Measurements from ENCODE around the gene VAV2. TPM values are rescaled to one million over a fixed set of nuclear protein-coding genes. Genes with fewer than 3 reads are reported as not detected.

The VAV2 gene
- polyA plus RNA-seq, 1 donor, result 48.4 TPM

GRCh38 chr9:133841167-133841812 lies 150.8 kb downstream of the VAV2 start:
- DNase-seq, result peak in 1 of 2 donors; percentile 17
- H3K36me3 ChIP-seq (ENCODE audit: control insufficient read depth, insufficient read depth, low read length), result peaks cover 5% of the 10 kb centered on the region
- H3K27me3 ChIP-seq (ENCODE audit: control insufficient read depth, insufficient read depth, low read length), result no peaks in the 10 kb centered on the region
- no peak overlapping the region for H3K27ac ChIP-seq (ENCODE audit: low read length)
- H3K4me3 ChIP-seq (ENCODE audit: low read length), result no peak overlapping the region
- no CpG with 5 or more reads among the region's 10 CpGs for WGBS (ENCODE audit: insufficient coverage, low lambda C conversion rate)
- no peaks in the 10 kb centered on the region for H3K9me3 ChIP-seq (ENCODE audit: control insufficient read depth, low read depth, low read length)
- peaks cover 48% of the 10 kb centered on the region for H3K4me1 ChIP-seq (ENCODE audit: control insufficient read depth, insufficient read depth, low read length)

- Histone ChIP-seq H3K27me3 (ENCODE audit: control insufficient read depth, insufficient read depth, low read length) (no peaks in the 10 kb centered on the region), H3K27ac (ENCODE audit: low read length) (peak overlapping the region; percentile 52), H3K9me3 (ENCODE audit: control insufficient read depth, low read depth, low read length) (no peaks in the 10 kb centered on the region), H3K36me3 (ENCODE audit: control insufficient read depth, insufficient read depth, low read length) (peaks cover 5% of the 10 kb centered on the region), H3K4me3 (ENCODE audit: low read length) (no peak overlapping the region), H3K4me1 (ENCODE audit: control insufficient read depth, insufficient read depth, low read length) (peaks cover 48% of the 10 kb centered on the region)
- no CpG with 5 or more reads among the region's 15 CpGs for WGBS (ENCODE audit: insufficient coverage, low lambda C conversion rate)
- DNase-seq, result peak; percentile 68 to 78
These were observed 152.2 kb downstream of the VAV2 start for GRCh38 chr9:133839822-133840329.

- Histone ChIP-seq H3K27ac (ENCODE audit: low read length) (no peak overlapping the region), H3K4me3 (ENCODE audit: low read length) (no peak overlapping the region), H3K4me1 (ENCODE audit: control insufficient read depth, insufficient read depth, low read length) (peaks cover 48% of the 10 kb centered on the region), H3K36me3 (ENCODE audit: control insufficient read depth, insufficient read depth, low read length) (peaks cover 2% of the 10 kb centered on the region), H3K27me3 (ENCODE audit: control insufficient read depth, insufficient read depth, low read length) (no peaks in the 10 kb centered on the region), H3K9me3 (ENCODE audit: control insufficient read depth, low read depth, low read length) (no peaks in the 10 kb centered on the region)
- WGBS (ENCODE audit: insufficient coverage, low lambda C conversion rate), result 100% methylated on average over 1 of the region's 5 CpGs
- DNase-seq, result no peak
These were observed 153.1 kb downstream of the VAV2 start for GRCh38 chr9:133838859-133839507.

GRCh38 chr9:133837627-133838597 lies 154.2 kb downstream of the VAV2 start:
- peaks cover 10% of the 10 kb centered on the region for H3K36me3 ChIP-seq (ENCODE audit: control insufficient read depth, insufficient read depth, low read length)
- WGBS (ENCODE audit: insufficient coverage, low lambda C conversion rate), result no CpG with 5 or more reads among the region's 13 CpGs
- H3K27ac ChIP-seq (ENCODE audit: low read length), result peak overlapping the region; percentile 77

GRCh38 chr9:133836818-133837217 lies 155.3 kb downstream of the VAV2 start:
- WGBS (ENCODE audit: insufficient coverage, low lambda C conversion rate), result no CpG with 5 or more reads among the region's 5 CpGs
- H3K4me3 ChIP-seq (ENCODE audit: low read length), result no peak overlapping the region

More at GRCh38 chr9:133837627-133838597, 154.2 kb downstream of the VAV2 start:
- Histone ChIP-seq H3K4me1 (ENCODE audit: control insufficient read depth, insufficient read depth, low read length) (peaks cover 48% of the 10 kb centered on the region), H3K27me3 (ENCODE audit: control insufficient read depth, insufficient read depth, low read length) (no peaks in the 10 kb centered on the region), H3K9me3 (ENCODE audit: control insufficient read depth, low read depth, low read length) (peaks cover 2% of the 10 kb centered on the region), H3K4me3 (ENCODE audit: low read length) (no peak overlapping the region)
- DNase-seq, result peak; percentile 52 to 83

GRCh38 chr9:133836001-133836758 lies 155.9 kb downstream of the VAV2 start:
- DNase-seq, result no peak
- H3K4me3 ChIP-seq (ENCODE audit: low read length), result no peak overlapping the region
- no peak overlapping the region for H3K27ac ChIP-seq (ENCODE audit: low read length)
- WGBS (ENCODE audit: insufficient coverage, low lambda C conversion rate), result 90% methylated on average over 2 of the region's 17 CpGs
- H3K36me3 ChIP-seq (ENCODE audit: control insufficient read depth, insufficient read depth, low read length), result peaks cover 16% of the 10 kb centered on the region
- H3K27me3 ChIP-seq (ENCODE audit: control insufficient read depth, insufficient read depth, low read length), result no peaks in the 10 kb centered on the region
- peaks cover 2% of the 10 kb centered on the region for H3K9me3 ChIP-seq (ENCODE audit: control insufficient read depth, low read depth, low read length)
- H3K4me1 ChIP-seq (ENCODE audit: control insufficient read depth, insufficient read depth, low read length), result peaks cover 32% of the 10 kb centered on the region

More at GRCh38 chr9:133836818-133837217, 155.3 kb downstream of the VAV2 start:
- peaks cover 38% of the 10 kb centered on the region for H3K4me1 ChIP-seq (ENCODE audit: control insufficient read depth, insufficient read depth, low read length)
- H3K36me3 ChIP-seq (ENCODE audit: control insufficient read depth, insufficient read depth, low read length), result peaks cover 16% of the 10 kb centered on the region
- DNase-seq, result no peak
- H3K9me3 ChIP-seq (ENCODE audit: control insufficient read depth, low read depth, low read length), result peaks cover 2% of the 10 kb centered on the region
- H3K27me3 ChIP-seq (ENCODE audit: control insufficient read depth, insufficient read depth, low read length), result no peaks in the 10 kb centered on the region
- H3K27ac ChIP-seq (ENCODE audit: low read length), result peak overlapping the region; percentile 20

- Histone ChIP-seq H3K36me3 (ENCODE audit: control insufficient read depth, insufficient read depth, low read length) (peaks cover 16% of the 10 kb centered on the region), H3K4me3 (ENCODE audit: low read length) (no peak overlapping the region), H3K9me3 (ENCODE audit: control insufficient read depth, low read depth, low read length) (peaks cover 2% of the 10 kb centered on the region), H3K27ac (ENCODE audit: low read length) (no peak overlapping the region), H3K27me3 (ENCODE audit: control insufficient read depth, insufficient read depth, low read length) (no peaks in the 10 kb centered on the region), H3K4me1 (ENCODE audit: control insufficient read depth, insufficient read depth, low read length) (peaks cover 25% of the 10 kb centered on the region)
- DNase-seq, result no peak
- WGBS (ENCODE audit: insufficient coverage, low lambda C conversion rate), result no CpG with 5 or more reads among the region's 22 CpGs
These were observed 156.7 kb downstream of the VAV2 start for GRCh38 chr9:133835262-133835901.

- no peak overlapping the region for H3K27ac ChIP-seq (ENCODE audit: low read length)
- no peak overlapping the region for H3K4me3 ChIP-seq (ENCODE audit: low read length)
- peaks cover 26% of the 10 kb centered on the region for H3K36me3 ChIP-seq (ENCODE audit: control insufficient read depth, insufficient read depth, low read length)
- DNase-seq, result no peak
- H3K9me3 ChIP-seq (ENCODE audit: control insufficient read depth, low read depth, low read length), result peaks cover 2% of the 10 kb centered on the region
- peaks cover 15% of the 10 kb centered on the region for H3K4me1 ChIP-seq (ENCODE audit: control insufficient read depth, insufficient read depth, low read length)
- no peaks in the 10 kb centered on the region for H3K27me3 ChIP-seq (ENCODE audit: control insufficient read depth, insufficient read depth, low read length)
- no CpG with 5 or more reads among the region's 29 CpGs for WGBS (ENCODE audit: insufficient coverage, low lambda C conversion rate)
These were observed 157.8 kb downstream of the VAV2 start for GRCh38 chr9:133834080-133834976.
